ENCODE results near the gene NRXN3.

- TF ChIP-seq, protein P1, sequence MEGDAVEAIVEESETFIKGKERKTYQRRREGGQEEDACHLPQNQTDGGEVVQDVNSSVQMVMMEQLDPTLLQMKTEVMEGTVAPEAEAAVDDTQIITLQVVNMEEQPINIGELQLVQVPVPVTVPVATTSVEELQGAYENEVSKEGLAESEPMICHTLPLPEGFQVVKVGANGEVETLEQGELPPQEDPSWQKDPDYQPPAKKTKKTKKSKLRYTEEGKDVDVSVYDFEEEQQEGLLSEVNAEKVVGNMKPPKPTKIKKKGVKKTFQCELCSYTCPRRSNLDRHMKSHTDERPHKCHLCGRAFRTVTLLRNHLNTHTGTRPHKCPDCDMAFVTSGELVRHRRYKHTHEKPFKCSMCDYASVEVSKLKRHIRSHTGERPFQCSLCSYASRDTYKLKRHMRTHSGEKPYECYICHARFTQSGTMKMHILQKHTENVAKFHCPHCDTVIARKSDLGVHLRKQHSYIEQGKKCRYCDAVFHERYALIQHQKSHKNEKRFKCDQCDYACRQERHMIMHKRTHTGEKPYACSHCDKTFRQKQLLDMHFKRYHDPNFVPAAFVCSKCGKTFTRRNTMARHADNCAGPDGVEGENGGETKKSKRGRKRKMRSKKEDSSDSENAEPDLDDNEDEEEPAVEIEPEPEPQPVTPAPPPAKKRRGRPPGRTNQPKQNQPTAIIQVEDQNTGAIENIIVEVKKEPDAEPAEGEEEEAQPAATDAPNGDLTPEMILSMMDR (conservative IDR thresholded peaks at IDR 0.05; ENCODE audit: low read depth, low read length), result no peak
- TF ChIP-seq MXI1 (IDR thresholded peaks at IDR 0.05; ENCODE audit: borderline replicate concordance, low read depth, low read length) (no peak), POLR2A (IDR thresholded peaks at IDR 0.05; ENCODE audit: low read depth, low read length) (no peak), RAD21 (IDR thresholded peaks at IDR 0.05; ENCODE audit: low read length) (no peak), BHLHE40 (IDR thresholded peaks at IDR 0.05; ENCODE audit: low read depth, low read length) (no peak)
- TF ChIP-seq, protein P2, sequence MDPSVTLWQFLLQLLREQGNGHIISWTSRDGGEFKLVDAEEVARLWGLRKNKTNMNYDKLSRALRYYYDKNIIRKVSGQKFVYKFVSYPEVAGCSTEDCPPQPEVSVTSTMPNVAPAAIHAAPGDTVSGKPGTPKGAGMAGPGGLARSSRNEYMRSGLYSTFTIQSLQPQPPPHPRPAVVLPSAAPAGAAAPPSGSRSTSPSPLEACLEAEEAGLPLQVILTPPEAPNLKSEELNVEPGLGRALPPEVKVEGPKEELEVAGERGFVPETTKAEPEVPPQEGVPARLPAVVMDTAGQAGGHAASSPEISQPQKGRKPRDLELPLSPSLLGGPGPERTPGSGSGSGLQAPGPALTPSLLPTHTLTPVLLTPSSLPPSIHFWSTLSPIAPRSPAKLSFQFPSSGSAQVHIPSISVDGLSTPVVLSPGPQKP (IDR thresholded peaks at IDR 0.05; ENCODE audit: borderline replicate concordance, low read depth, low read length), result no peak
Observed at GRCh38 chr14:79916281-79916680, 1746.1 kb downstream of the NRXN3 start.

All from IMR-90 (cell line).